ENCODE results near the gene CTNNA2.

CTNNA2 gene

DNA sequence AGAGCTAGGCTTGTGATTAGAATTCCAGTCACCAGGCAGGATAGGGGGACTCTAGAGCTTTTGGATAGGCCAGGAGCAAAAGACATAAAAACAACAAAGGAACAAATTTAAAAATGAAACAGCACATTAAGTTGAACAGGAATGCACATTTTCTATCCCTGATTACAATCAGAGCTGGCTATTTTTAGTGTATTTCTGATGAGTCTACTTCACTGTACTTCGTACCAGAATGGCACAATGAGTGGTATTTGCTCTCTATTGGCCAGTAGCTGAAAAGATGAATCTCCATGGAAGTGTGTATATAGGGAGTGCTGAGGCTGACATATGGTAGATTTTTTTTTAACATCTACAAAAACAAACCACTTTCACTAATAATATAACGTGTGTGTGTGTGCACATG lies 825.9 kb downstream of the CTNNA2 start:
- ChIA-PET CTCF (interaction anchor here (2.2 kb wide), 1 partner anchor 9 kb away, joined by 7 read pairs; no protein-coding TSS in a partner anchor), POLR2A (no interaction called here)
- TF ChIP-seq, protein P1, sequence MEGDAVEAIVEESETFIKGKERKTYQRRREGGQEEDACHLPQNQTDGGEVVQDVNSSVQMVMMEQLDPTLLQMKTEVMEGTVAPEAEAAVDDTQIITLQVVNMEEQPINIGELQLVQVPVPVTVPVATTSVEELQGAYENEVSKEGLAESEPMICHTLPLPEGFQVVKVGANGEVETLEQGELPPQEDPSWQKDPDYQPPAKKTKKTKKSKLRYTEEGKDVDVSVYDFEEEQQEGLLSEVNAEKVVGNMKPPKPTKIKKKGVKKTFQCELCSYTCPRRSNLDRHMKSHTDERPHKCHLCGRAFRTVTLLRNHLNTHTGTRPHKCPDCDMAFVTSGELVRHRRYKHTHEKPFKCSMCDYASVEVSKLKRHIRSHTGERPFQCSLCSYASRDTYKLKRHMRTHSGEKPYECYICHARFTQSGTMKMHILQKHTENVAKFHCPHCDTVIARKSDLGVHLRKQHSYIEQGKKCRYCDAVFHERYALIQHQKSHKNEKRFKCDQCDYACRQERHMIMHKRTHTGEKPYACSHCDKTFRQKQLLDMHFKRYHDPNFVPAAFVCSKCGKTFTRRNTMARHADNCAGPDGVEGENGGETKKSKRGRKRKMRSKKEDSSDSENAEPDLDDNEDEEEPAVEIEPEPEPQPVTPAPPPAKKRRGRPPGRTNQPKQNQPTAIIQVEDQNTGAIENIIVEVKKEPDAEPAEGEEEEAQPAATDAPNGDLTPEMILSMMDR (IDR thresholded peaks at IDR 0.05; ENCODE audit: control extremely low read depth, extremely low read depth, low read depth, missing control alignments): no peak
- DNase-seq (ENCODE audit: extremely low spot score): no peak

DNA sequence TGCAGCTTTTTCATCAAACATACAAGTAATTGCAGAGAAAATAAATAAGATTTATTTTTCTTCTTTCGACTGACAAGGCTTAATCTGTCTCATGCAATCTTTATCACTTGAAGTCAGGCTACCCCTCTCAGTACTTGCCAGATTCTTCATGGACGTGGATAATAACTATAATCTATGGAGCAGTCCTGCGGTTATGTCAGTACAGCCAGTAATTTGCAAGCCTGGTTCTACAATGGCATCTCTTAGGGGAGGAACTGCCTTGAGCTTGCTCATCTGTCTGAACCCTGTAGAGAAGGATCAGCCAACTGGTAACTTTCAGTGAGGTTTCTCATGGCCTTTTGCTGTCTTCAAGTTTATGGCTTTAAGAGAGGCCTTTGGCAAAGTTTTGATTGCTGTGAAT lies 827.2 kb downstream of the CTNNA2 start:
- DNase-seq (ENCODE audit: extremely low spot score): no peak
- ChIA-PET CTCF (interaction anchor here (2.2 kb wide), 1 partner anchor 8 kb away, joined by 7 read pairs; no protein-coding TSS in a partner anchor), POLR2A (no interaction called here)

DNA sequence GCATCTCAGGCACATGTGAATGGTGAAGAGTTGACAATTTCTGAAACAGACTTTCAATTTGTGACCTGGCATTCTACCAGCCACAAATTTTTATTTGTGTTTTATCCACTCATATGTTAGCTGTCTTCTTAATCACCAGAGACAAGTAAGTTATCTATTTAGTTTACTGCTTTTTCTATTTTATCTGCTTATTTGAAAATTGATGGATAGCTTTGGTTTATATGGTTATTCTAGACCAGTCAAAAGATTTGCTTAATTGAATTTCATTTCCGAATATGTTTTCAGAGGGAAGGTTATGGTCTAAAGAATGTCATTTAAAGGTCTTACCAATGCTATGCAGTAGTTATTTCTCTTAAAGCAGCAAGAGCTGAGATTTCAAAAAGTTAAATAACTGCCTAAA lies 835.2 kb downstream of the CTNNA2 start:
- POLR2A ChIA-PET: no interaction called here
- TF ChIP-seq, protein P1 (IDR thresholded peaks at IDR 0.05; ENCODE audit: control extremely low read depth, extremely low read depth, low read depth, missing control alignments): no peak
- CTCF ChIA-PET: interaction anchor here (0.8 to 2.5 kb wide), 2 partner anchors 9 to 17 kb away, joined by 4 to 7 read pairs; no protein-coding TSS in a partner anchor
- DNase-seq (ENCODE audit: extremely low spot score): no peak

More for the DNA sequence above, 827.2 kb downstream of the CTNNA2 start:
- TF ChIP-seq, protein P1 (IDR thresholded peaks at IDR 0.05; ENCODE audit: control extremely low read depth, extremely low read depth, low read depth, missing control alignments): no peak

DNA sequence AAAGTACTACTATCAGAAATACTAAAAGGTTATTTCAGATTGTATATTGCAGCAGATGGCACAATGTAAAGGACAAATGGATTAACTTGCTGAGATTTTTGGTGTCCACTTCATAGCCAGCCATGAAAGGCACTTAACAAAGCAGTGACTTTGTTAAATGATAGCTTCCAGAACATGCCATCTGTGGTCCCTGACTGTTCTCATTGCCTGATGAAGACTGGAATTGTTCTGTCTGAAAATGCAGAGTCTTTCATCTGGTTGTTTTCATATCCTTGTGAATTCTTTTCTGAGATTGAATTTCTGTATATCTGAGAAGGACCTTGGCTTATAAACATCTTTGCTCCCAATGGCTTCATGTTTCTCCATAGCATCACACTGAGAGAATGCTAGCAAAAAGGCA lies 836.1 kb downstream of the CTNNA2 start:
- DNase-seq (ENCODE audit: extremely low spot score): no peak
- ChIA-PET POLR2A (no interaction called here), CTCF (interaction anchor here (0.8 to 2.5 kb wide), 2 partner anchors 10 to 16 kb away, joined by 4 to 7 read pairs; no protein-coding TSS in a partner anchor)
- TF ChIP-seq, protein P1 (IDR thresholded peaks at IDR 0.05; ENCODE audit: control extremely low read depth, extremely low read depth, low read depth, missing control alignments): no peak

DNA sequence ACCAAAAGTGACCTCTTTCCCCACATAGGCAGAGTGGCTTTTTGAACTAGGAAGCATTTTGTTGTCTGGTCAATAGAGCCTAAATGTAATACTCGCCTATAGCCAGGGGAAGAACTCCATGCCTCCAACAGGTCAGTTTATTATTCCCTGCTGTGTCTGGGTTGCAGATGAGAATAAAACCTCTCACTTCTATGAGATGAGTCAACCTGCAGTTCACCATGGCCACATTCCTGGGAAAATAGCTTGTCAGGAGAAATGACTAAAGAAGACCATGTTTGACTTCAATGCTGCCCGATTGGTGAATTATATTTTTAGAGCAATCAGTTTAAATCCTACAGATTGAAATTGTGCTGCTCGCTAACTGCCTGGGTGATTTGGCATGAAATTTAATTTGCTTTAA lies 838.4 kb downstream of the CTNNA2 start:
- POLR2A ChIA-PET: no interaction called here
- CTCF ChIA-PET: no interaction called here
- TF ChIP-seq, protein P1 (IDR thresholded peaks at IDR 0.05; ENCODE audit: control extremely low read depth, extremely low read depth, low read depth, missing control alignments): no peak
- DNase-seq (ENCODE audit: extremely low spot score): no peak

DNA sequence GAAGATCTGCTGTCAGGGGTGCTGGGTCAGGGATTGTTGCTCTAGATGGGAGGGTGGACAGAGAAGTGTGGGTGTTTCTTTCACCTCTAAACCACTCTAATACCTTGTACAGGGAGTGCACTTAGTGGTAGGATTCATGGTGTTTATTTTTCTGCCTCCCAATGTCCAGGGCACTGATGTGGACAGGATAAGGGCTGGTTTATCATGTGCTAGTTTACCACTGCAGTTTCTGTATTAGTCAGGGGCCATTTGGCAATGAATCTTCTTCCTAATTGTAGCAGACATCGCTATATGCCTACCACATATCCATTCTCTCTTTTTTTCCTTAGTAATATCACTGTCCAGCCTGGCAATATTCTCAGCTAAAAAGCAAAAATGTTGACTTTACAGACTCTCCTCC lies 842.0 kb downstream of the CTNNA2 start:
- CTCF ChIA-PET: interaction anchor here (1.7 kb wide), 1 partner anchor 21 kb away, joined by 3 read pairs; no protein-coding TSS in a partner anchor
- DNase-seq (ENCODE audit: extremely low spot score): no peak
- TF ChIP-seq, protein P1 (IDR thresholded peaks at IDR 0.05; ENCODE audit: control extremely low read depth, extremely low read depth, low read depth, missing control alignments): no peak
- POLR2A ChIA-PET: no interaction called here
